Posterior vena cava (tissue), 2 donors: ENCODE data around the gene CXCL17. TPM values are rescaled to one million over a fixed set of nuclear protein-coding genes. Genes with fewer than 3 reads are reported as not detected.

Experiments used
- DNase-seq: peaks from one replicate; pipeline ENCODE4 v3.0.0-alpha.2; 2020; ENCODE audit warnings: low spot score
- intact Hi-C, 2 donors: fragments of 100-400 bp; cut with DNase I; formaldehyde crosslinking; loops; one replicate each; pipeline versions ENCODE4 v1.14.1 to v1.14.2; 2022 to 2023
- total RNA-seq, 2 donors: library from RNA; stranded (reverse); fragmentation: NEBNext Ultra II Directional; extraction: Animal tissue kit (Norgen Biotek cat#: 25700); gene quantifications; one replicate each; pipeline ENCODE4 v1.2.1, GENCODE V29; 2021
- donor health status: DM: yes; HTN: yes; CAD: no.
- donor health status: DM: yes; HTN: yes; CAD: no.

The CXCL17 gene
- total RNA-seq, 2 donors from 2014 or later, result not detected

GRCh38 chr19:42406111-42406510, 36.6 kb downstream of the CXCL17 start:
- intact Hi-C loops, result no loop called here

GRCh38 chr19:42403586-42403985, 39.2 kb downstream of the CXCL17 start:
- intact Hi-C loops, result no loop called here
- DNase-seq, result no peak

More at GRCh38 chr19:42406111-42406510, 36.6 kb downstream of the CXCL17 start:
- DNase-seq, result no peak

GRCh38 chr19:42402376-42403116, 40.2 kb downstream of the CXCL17 start:
- intact Hi-C loops, result no loop called here
- DNase-seq, result no peak

GRCh38 chr19:42401365-42402303, 41.1 kb downstream of the CXCL17 start:
- intact Hi-C loops, result no loop called here
- DNase-seq, result peak; percentile 92

GRCh38 chr19:42400404-42400803, 42.3 kb downstream of the CXCL17 start:
- intact Hi-C loops, result no loop called here

GRCh38 chr19:42397263-42398166, 45.2 kb downstream of the CXCL17 start:
- intact Hi-C loops, result no loop called here

More at GRCh38 chr19:42400404-42400803, 42.3 kb downstream of the CXCL17 start:
- no peak for DNase-seq

GRCh38 chr19:42396381-42397262, 46.1 kb downstream of the CXCL17 start:
- DNase-seq, result peak; percentile 99
- intact Hi-C loops, result no loop called here

More at GRCh38 chr19:42397263-42398166, 45.2 kb downstream of the CXCL17 start:
- no peak for DNase-seq

- DNase-seq, result no peak
- intact Hi-C loops, result no loop called here
Observed at GRCh38 chr19:42394751-42395150, 48.0 kb downstream of the CXCL17 start.

- intact Hi-C loops, result no loop called here
- no peak for DNase-seq
Observed at GRCh38 chr19:42392165-42392564, 50.6 kb downstream of the CXCL17 start.

GRCh38 chr19:42389899-42390298, 52.8 kb downstream of the CXCL17 start, which contains the start of gene CNFN:
TSS of gene CNFN (minus strand) at chr19:42390297. CDS start at chr19:42389037, 1,260 bp downstream.
- no peak for DNase-seq
- intact Hi-C loops, result no loop called here

GRCh38 chr19:42388851-42389489, 53.8 kb downstream of the CXCL17 start:
- intact Hi-C loops, result no loop called here
- no peak for DNase-seq

GRCh38 chr19:42386974-42387707, 55.6 kb downstream of the CXCL17 start:
- intact Hi-C loops, result no loop called here
- DNase-seq, result no peak

- DNase-seq, result no peak
- intact Hi-C loops, result no loop called here
Observed at GRCh38 chr19:42380155-42380554, 62.6 kb downstream of the CXCL17 start.
